ENCODE results near the gene RALBP1.
"Not testable (repeated sequence)": the region's sequence is repeated elsewhere in the genome, so short reads cannot be mapped to it uniquely, and the experiment has no call there.

DNA sequence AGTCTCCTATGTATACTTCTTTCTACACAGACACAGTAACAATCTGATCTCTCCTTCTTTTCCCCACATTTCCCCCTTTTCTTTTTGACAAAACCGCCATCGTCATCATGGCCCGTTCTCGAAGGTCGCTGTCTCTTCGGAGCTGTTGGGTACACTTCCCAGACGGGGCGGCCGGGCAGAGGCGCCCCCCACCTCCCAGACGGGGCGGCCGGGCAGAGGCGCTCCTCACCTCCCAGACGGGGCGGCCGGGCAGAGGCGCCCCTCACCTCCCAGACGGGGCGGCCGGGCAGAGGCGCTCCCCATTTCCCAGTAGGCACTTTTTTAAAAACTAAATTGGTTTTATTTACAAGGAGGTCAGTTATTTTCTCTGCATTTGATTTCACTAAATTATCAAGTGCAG is 45.0 kb upstream of the RALBP1 start:
- TF ChIP-seq SIN3A (IDR thresholded peaks at IDR 0.05; ENCODE audit: borderline replicate concordance, insufficient read depth, low read depth, low read length); POLR2AphosphoS5 (IDR thresholded peaks at IDR 0.05; ENCODE audit: low read depth, low read length): not testable (repeated sequence)
- TF ChIP-seq, protein P1, sequence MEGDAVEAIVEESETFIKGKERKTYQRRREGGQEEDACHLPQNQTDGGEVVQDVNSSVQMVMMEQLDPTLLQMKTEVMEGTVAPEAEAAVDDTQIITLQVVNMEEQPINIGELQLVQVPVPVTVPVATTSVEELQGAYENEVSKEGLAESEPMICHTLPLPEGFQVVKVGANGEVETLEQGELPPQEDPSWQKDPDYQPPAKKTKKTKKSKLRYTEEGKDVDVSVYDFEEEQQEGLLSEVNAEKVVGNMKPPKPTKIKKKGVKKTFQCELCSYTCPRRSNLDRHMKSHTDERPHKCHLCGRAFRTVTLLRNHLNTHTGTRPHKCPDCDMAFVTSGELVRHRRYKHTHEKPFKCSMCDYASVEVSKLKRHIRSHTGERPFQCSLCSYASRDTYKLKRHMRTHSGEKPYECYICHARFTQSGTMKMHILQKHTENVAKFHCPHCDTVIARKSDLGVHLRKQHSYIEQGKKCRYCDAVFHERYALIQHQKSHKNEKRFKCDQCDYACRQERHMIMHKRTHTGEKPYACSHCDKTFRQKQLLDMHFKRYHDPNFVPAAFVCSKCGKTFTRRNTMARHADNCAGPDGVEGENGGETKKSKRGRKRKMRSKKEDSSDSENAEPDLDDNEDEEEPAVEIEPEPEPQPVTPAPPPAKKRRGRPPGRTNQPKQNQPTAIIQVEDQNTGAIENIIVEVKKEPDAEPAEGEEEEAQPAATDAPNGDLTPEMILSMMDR (IDR thresholded peaks at IDR 0.05) = not testable (repeated sequence)
- TF ChIP-seq, protein P2, sequence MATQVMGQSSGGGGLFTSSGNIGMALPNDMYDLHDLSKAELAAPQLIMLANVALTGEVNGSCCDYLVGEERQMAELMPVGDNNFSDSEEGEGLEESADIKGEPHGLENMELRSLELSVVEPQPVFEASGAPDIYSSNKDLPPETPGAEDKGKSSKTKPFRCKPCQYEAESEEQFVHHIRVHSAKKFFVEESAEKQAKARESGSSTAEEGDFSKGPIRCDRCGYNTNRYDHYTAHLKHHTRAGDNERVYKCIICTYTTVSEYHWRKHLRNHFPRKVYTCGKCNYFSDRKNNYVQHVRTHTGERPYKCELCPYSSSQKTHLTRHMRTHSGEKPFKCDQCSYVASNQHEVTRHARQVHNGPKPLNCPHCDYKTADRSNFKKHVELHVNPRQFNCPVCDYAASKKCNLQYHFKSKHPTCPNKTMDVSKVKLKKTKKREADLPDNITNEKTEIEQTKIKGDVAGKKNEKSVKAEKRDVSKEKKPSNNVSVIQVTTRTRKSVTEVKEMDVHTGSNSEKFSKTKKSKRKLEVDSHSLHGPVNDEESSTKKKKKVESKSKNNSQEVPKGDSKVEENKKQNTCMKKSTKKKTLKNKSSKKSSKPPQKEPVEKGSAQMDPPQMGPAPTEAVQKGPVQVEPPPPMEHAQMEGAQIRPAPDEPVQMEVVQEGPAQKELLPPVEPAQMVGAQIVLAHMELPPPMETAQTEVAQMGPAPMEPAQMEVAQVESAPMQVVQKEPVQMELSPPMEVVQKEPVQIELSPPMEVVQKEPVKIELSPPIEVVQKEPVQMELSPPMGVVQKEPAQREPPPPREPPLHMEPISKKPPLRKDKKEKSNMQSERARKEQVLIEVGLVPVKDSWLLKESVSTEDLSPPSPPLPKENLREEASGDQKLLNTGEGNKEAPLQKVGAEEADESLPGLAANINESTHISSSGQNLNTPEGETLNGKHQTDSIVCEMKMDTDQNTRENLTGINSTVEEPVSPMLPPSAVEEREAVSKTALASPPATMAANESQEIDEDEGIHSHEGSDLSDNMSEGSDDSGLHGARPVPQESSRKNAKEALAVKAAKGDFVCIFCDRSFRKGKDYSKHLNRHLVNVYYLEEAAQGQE (IDR thresholded peaks at IDR 0.05; ENCODE audit: insufficient read depth in 1 of 2, low read depth in 2 of 2, low read length in 1 of 2) = not testable (repeated sequence)

Data from Panc1 (cell line).